Hindlimb muscle (tissue), 1 donor: ENCODE measurements around the gene GJD2. TPM values are rescaled to one million over a fixed set of nuclear protein-coding genes. Genes with fewer than 3 reads are reported as not detected.

Experiments used
- DNase-seq: peaks from one replicate; pipeline ENCODE4 v3.0.0-alpha.2; 2013
- polyA plus RNA-seq: library from polyadenylated mRNA; unstranded; fragments of 120-200 nt; gene quantifications from one replicate; pipeline ENCODE4 v1.2.1, GENCODE V29; 2013; ENCODE audit not compliant: insufficient read length

The GJD2 gene
- polyA plus RNA-seq, 1 donor: 3.6 TPM

DNA sequence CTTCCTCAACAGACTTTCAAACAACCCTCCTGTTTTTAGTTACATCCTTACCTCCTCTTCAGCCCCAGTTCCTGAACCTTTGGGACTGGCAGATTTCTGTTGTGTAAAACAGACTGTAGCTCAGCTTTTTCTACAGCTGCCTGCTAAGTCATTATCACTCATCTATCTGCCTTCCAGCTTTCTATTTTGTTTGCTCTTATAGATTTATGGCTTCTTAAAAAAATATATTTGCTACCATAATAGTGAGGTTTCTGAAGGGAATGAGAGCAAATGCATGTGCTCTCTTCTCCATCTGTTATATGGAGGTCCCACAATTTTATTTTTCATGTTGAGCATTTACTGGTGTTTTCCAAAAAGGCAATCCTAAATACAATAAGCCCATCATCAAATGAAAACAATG lies 18.2 kb upstream of the GJD2 start:
- DNase-seq: no peak

DNA sequence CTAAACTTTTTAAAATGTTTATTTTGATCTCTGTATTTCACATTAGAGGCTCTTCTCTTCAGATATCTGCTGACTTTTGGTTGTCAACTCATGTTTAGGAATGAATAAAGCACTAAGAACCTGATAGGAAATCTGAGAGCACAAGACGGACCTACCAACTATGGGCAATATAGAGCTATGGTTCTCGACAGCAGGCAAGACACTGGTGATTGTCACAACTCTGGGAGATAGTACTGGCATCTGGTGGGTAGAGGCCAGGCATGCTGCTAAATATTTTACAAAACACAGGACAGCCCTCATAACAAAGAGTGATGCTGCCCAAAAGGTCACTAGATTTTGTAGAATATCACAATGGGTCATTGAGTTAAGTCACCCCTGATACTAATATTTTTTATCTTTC lies 17.5 kb upstream of the GJD2 start:
- no peak for DNase-seq

DNA sequence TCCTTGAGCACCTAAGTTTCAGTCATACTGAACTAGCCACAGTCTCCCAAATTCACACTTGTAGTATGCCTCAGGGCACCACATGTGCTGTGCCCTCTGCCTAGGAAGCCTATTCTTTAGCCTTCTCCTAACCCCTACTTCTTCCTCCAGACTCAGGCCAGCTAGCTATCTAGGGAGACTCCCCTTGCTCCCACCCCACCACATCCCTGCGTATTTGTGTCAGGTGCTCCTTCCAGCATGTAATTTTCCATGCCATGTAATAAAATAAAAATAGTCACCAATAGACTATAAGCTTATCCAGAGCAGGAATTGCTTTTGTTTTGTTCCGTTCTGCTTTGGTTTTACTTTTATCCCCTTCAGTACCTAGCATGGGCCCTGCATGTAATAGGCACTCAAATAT lies 14.9 kb upstream of the GJD2 start:
- no peak for DNase-seq

DNA sequence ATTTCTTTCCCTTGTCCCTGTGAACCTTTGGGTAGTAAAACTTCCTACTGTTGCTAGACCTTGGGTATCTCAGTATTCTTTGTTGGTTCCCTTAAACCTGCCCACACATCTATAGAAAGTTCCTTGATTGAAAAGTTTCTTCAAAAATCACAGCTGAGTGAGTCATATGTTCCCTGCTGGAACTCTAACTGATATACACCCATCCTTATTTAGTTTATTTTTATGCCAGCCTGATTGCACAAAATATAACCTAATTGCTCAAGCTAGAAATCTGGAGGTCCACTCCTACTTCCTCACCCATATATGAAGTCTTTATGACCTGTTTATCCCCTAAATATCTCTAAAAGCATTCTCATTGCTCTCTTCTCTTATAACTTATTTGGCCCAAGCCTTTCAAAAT lies 13.7 kb upstream of the GJD2 start:
- no peak for DNase-seq

DNA sequence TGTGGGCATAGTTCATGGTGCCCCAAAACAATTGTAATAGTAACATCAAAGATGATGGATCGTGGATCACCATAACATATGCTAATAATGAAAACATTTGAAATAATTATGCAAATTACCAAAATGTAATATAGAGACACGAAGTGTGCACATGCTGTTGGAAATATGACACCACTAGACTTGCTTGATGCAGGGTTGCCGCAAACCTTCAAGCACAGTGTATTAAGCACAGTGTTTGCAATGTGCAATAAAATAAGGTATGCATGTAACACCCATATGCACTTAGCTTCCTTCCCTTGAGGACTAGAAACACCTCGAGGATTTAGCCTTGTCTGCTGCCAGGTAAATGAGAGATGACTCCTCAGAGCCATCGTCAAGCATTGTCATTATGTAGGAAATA lies 10.9 kb upstream of the GJD2 start:
- no peak for DNase-seq

DNA sequence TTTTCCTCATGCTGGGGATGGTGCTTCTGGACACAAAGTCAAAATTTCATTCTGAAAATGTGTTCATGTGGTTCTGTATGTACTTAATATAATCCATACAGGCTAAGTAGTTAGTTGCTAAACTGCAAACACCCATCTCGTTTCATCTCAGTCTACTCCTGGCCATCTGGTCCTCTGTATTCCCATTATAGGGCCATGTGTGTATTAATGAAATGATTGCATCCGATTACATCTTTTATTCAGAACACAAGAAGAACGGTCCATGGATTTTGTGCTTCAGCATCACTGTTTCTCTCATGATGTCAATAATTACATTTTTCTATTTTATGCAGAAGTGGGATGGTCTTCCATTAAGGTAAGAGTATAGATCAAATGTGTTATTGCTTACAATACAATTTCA lies 6.1 kb upstream of the GJD2 start:
- no peak for DNase-seq

DNA sequence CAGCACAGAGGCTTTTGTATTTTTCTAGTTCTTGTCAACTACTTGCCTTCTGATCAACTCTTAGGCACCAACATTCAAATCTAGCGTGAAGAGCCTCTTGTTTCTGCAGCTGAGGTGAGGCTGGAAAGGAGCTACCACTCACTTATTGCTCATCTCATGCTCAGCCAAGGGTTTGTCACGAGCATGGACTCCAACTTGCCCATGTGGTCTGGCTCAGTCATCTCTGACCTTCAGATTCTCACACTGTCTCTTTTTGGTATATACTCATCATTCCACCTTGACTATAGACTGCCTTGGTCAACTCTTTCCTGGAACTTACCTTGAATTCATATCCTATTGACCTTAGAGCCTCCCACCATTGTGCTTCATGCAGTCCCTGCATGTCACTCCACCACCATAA lies 5.2 kb upstream of the GJD2 start:
- no peak for DNase-seq

DNA sequence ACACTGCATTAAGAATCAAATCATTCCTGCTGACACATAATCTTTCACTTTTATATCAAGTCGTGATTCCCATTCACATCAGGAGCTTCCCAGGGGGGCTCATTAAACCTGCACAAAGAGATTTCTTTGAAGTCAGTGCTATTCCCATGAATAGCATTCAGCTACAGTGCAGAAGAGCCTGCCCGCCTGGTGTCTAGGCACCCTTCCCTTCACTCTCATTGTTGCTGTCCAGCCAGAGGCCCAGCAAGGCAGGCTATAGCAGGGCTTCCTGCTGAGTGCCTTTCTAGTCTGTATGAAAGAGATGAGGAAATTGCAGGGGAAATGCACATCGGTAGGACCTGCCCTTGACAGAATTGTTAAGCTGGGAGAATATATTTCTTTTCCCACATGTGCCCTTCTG lies 4.5 kb upstream of the GJD2 start:
- no peak for DNase-seq

DNA sequence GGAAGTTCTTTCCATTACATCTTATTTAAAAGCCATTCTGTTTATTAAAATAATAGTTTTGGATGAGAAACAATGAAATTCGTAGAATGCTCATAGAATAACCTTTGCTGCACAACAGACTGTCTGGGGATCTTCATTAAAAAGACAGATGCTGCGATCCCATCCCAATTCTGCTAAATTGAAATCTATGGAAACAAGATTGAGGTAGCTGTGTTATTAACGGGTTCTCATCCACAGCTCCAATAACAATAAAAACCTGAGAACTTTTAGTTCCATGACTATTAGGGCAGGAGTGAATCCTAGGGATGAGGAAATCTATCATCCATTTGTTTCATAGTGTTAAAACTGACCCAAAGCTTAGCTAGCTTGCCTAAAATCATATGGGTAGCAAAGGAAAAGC lies 2.5 kb upstream of the GJD2 start:
- DNase-seq: no peak

DNA sequence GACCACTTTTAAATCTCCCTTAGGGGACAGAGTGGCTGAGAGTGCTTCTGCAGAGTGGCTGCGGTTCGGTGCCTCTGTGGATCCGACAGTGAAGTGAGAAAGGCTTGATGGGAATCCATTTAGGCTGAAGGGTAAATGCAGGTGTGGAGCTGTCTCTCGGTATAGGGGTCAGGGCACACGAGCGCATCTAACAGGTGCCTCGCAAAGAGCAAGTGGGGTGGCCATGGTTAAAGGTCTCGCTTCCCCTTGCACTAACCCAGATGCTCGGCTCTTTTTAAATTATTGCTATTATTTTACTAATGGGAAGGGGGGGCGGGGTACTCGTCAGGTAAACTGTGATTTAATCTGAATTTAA lies 598 bp upstream of the GJD2 start:
- DNase-seq: no peak

DNA sequence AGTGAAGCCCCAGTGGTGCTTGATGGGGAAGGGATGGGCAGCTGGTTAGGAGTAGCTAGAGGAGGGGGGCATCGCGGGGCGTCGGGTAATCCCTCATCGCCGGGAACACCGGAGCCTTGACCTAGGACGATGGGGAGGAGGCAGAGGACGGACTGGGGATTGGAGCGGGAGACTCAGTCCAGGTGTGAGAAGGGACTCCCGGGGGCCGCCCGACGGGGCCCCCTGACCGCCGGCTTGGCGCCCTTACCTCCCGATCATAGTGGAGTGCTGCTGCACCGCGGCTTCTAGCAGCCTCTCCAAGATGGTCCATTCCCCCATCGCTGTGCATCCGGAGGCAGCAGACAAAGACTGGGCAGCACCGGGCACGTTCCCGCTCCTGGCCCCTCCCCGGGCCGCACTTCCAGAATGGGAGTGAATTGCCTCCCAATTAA lies 612 bp downstream of the GJD2 start:
- no peak for DNase-seq

DNA sequence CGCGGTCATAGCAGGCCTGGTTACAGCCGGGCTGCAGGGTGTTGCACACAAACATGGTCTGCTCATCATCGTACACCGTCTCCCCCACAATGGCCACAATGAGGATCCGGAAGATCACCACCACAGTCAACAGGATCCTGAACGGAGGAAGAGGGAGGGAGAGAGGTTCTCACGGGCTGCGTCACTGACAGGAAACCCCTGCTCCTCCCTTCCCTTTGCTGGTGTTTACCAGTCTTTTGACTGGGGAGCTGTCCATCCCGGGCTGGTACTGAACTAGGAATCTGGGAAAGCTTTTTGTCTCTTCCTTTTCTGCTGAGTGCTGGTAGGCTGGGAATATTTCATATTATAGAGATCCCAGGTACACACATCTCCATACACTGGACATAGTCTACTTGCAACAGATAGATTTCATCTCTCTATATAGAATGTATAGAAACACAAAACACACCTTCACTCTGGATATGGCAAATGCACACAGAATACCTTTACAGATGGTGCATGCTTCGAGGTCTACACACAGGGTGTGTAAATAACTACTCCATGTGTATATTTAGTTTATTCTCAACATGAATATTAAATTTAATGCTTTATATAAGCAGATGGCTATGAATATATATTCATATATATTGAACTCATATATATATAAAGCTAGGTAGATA lies 1.4 kb downstream of the GJD2 start:
- DNase-seq: peak; percentile 17

DNA sequence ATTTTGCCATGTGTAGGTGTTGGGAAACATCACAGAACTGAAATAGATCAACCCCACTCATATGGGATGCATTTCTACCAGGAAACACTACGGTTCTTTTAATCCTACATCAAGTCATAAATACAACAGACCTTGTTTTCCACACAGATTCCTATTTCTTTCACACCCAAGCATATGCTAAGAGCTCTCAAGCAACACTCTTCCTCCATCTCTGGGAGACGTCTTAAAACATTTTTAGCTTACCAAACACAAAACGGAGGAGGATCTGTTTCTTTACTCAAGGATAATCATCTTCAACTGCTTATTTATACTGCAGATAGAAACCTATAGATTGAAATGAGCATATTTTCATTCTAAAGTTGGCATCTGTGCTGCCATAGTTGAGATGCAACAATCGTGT lies 5.1 kb downstream of the GJD2 start:
- DNase-seq: no peak

DNA sequence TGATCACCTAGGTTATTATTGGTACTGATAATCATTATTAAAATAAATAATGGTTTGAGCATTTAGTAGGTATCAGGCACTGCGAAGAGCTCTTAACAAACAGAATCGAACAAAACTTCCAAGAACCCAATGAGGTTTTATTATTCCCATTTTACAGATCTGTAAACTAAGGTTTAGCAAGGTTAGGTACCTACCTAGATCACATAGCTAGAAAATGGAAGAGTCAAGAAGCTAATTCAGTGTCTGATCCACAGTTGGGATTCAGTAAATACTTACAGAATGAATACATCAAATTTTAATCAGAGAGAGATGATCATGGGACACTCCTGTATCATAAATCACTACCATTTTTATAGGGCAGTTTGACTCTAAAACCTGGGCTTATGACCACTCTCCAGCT lies 15.5 kb downstream of the GJD2 start:
- DNase-seq: no peak

DNA sequence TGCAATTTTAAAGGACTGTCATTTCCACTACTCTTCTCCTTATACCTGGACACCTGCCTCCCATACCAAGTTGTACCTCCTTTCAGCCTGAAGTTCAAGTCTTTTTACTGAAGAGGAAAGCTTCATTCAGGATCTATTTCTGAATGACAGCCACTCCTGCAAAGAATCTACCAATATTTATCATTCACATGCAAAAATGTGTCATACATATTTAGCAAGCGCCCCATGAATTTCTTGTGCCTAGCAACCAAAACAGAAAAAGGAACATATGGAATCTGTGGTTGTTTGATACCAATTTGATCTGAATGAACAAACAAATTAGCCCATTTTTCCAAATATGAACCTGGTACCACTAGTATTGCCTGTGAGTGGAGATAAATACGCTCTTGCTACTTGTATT lies 16.8 kb downstream of the GJD2 start:
- DNase-seq: no peak

DNA sequence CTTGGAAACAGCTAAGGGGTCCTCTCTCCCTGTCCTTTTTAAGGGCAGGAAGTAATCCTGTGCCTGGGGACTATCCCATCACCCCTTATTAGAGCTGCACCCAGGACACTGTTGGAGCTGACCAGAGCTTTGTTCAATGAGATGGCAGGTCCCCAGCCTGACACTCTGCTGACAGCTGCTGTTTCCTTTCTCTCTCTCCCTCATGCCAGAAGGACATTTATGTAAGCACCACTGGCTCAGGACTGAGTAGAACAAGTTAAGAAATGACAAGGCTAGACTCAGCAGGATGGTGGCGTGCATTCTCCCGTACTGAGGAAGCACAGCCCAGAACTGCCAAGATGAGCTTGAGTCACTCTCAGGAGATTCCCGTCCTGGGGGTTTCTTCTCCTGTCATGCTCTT lies 17.3 kb downstream of the GJD2 start:
- DNase-seq: no peak

DNA sequence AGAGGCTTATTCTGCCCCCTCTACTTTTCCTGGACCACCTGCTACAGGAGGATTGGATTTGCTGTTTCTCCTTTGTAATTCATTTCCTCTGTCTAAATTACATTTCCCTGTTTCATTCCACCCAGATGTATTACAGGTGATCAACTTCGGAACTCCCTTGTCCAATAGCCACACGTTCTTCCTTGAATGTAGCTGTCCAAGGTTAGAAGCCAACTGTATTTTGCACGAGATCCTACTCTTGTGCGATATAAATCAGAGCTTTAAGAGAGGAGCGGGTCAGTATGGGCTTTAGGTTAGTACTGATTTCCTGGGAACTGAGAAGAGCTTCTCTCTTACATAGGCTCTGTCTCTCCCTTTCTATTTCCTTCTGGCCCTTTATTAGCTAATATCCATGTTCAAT lies 20.5 kb downstream of the GJD2 start:
- DNase-seq: no peak

DNA sequence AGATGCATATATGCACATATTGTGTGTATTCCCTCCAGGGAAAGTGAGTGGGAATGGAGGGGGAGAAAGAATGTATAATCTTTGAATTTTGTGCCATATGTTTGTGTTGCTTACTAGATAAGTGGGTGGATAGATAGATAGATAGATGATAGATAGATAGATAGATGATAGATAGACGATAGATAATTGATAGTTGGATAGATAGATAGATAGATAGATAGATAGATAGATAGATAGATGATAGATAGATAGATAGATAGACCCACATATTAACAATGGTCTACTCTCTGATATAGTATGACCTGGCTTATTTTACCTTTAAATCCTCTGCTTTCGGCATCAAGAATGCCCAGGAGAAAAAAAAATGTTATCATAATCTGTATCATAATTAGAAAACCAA lies 21.2 kb downstream of the GJD2 start:
- no peak for DNase-seq

DNA sequence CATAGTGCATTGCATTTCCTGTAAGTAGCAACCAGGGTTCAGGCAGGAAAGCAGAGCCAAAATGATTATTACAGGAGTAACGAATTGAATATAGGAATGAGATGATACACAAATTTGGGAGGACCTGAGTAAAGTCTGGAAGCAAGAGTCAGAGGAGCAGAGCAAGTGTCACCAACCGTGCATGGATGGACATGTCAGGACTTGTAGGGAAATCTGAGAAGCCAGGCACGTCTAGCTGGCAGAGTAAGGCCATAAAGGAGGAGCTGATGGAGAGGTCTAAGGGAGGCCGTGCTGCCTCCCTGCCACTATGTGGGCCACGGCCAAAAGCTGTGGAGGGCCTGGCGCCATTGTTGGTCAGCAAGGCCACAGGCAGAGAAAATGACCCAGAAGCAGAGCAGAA lies 22.4 kb downstream of the GJD2 start:
- no peak for DNase-seq

DNA sequence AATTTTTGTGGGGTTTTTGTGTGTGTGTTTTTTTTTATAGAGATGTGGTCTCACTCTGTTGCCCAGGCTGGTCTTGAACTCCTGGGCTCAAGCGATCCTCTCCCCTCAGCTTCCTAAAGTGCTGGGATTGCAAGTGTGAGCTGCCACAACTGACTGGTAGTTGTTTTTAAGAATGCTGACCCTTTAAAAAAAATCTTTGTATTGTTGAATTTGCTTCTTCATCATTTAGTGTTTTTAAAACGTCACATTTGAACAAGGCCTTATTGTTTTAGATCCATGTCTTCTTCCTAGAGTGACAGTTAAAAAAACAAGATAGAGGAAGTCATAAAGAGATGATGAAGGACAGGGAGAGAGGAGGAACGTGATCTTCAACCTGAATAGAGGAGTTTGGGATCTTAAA lies 24.1 kb downstream of the GJD2 start:
- no peak for DNase-seq

DNA sequence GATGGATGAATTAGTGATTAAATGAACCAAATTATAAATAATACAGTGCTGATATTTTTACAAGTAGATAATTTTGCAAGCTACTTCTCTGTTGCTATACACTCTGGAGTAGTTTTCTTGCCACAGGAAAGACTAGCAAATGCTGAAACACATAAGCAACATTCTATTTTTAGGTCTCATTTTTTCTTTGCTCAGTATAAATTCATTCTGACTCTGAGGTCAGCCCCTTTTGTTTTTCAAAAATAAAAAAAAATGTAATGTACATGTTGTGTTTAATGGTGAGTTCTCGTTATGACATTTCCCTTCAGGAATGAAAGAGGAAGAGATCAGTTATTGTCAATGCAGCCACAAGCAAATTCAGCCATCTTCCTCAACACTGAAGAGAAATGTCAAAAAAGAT lies 24.9 kb downstream of the GJD2 start:
- DNase-seq: no peak

DNA sequence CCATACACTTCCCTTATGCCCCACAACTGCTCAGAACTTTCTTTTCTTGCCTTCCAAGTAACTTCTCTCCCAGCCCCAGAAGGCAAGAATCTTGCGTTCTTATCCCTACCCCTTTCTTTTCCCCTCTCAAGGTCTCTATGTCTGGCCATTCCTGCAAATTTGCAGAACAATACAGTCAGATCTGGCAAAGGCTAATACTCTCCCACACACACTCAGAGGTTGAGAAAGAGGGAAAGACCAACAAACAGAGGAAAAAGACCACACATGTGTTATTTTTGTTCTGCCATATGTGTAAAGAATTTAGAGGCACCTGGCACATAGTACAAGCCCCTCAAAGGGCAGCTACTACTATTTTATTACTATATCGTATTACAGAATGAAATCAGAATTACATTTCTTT lies 25.7 kb downstream of the GJD2 start:
- DNase-seq: no peak

DNA sequence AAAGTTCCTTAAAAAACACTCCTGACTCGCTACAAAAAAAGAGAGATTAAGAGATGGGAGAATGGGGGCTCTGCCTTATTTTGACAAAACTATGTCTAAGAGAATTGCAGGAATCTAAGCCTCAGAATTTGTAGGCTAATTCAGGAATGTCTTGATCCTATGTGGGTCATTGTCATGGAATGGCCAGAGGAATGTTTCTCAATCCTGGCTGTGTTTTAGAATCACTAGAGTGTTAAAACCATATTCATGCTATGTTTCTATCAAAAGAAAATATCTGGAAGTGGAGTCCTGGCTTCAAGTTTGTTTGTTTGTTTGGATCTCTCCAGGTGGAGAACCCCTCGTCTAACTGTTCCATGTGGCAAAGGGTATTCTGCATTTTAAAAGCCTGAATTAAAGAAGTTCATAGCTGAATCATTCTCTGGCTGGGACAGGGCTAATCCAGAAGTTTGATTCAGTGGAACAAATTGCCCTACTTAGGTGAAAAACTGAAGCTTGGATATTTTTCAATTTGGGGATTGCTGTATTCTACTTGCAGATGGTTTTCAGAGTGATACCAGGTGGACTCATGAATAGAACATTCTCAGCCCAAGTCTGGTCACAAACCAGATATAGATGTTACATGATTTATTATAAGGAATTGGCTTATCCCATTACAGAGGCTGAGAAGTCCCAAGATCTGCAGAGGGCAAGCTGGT lies 28.2 kb downstream of the GJD2 start:
- no peak for DNase-seq

DNA sequence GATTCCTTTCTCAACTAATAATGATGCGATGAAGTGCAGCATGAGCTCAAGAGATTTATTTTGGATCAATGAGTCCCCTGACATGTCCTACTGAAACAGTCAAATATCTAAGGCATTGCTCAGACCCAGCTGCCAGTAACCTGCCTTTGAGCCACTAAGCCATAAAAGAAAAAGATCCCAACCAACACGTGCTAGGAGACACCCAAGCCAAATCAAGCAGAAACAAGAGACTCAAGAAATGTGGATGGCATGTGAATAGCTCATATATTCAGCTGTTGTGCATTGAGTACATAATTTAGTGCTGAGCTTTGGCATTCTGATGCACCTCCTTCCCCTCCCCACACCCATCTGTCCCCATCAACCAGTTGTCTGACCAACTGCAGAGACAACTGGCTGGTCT lies 29.2 kb downstream of the GJD2 start:
- DNase-seq: no peak

DNA sequence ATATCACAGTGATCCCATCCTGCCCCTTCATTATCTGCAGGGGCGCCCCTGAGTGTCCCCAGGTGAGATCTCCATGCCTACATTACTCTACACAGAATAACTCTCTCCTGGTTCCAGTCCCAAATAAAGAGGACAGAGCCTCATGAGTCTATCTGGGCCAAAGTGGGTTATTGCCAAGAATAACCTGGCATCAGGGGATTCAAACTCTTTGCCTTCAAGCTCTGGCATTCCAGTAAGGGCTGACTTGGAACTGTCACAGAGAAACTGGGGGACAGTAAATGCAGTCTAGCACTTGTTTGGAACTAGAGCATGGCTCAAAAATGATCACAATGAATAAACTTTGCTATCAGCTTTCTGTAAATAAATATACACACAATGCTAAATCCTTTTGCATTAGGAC lies 30.3 kb downstream of the GJD2 start:
- DNase-seq: no peak
